ENCODE results near the gene CZIB.
"Not testable (repeated sequence)": the region's sequence is repeated elsewhere in the genome, so short reads cannot be mapped to it uniquely, and the experiment has no call there.

CZIB gene

GRCh38 chr1:53188099-53188498 lies 32.3 kb downstream of the CZIB start:
- DNase-seq (ENCODE audit: low read depth): peak; percentile 75

GRCh38 chr1:53187401-53187800 lies 33.0 kb downstream of the CZIB start:
- DNase-seq (ENCODE audit: low read depth): no peak

DNA sequence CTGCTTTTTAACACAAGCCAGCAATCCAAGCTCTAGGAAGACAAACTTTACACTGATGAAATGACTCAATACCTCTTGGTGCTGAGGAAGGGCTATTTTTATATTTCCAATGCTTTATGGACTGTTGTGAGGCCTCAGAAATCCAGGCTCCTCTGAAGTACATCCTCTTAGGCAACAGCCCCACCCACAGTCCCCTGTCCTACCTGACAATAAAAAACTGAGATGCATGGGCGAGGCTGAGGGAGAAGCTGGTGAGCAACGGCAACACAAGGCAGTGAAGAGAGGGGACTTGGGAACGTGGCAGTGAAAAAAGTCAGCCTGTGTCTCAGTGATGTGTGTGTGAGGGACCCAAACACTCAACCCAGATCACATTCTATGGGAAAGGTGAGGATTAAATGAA lies 33.9 kb downstream of the CZIB start:
- no peak for DNase-seq (ENCODE audit: low read depth)

- not testable (repeated sequence) for DNase-seq (ENCODE audit: low read depth)
These were observed 34.5 kb downstream of the CZIB start for GRCh38 chr1:53185955-53186297.

DNA sequence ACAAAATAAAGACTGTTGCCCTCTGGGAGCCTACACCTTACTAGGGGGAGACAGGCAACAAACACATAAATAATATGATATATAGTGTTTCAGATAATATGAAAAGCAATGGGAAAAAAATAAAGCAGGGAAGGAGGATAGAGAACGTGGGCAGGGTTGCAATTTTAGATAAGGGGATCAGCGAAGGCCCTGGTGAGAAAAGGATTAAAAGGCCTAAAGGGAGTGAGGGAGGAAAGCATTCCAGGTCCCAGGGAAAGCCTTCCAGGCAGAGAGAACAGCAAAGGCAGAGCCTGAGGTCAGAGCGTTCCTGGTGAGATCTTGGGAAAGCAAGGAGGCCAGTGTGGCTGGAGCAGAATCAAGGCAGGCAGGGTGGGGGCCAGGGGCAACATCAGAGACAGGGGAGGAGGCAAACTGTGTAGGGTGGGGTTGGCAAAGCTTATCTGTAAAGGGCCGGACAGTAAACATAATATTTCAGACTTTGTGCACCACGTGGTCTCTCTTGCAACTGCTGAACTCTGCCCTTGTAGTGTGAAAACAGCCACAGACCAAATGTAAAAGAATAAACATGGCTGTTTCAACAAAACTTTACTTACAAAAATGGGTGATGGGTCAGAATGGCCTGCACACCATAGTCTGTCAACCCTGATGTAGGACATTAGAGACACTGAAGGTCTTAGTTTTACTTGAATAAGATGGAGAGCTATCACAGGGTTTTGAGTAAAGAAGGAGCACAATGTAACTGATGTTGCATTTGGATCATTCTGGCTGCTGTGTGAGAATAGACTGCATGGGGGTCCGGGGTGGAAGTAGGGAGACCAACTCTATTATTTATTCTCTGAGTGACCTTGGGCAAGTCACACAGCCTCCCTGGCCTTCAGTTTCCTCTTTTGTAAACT lies 37.1 kb downstream of the CZIB start:
- DNase-seq (ENCODE audit: low read depth): no peak

DNA sequence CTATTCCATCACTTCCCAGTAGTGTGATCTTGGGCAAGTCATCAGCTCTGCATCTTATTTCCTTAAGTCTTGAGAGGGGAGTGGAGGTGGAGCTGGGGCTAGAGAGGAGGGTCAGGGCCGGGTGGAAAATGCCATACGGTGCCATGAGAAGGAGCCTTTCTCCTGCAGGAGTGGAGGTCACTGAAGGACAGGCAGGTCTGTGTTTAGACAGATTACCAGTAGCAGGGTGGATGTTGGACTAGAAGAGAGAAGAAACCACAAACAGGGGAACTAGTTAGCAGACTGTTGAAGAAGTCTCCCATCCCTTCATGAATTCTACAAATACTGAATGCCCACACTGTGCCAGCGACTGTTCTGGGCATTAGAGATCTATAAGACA lies 37.7 kb downstream of the CZIB start:
- DNase-seq (ENCODE audit: low read depth): no peak

- peak; percentile 83 for DNase-seq (ENCODE audit: low read depth)
These were observed 38.3 kb downstream of the CZIB start for GRCh38 chr1:53182111-53182593.

DNA sequence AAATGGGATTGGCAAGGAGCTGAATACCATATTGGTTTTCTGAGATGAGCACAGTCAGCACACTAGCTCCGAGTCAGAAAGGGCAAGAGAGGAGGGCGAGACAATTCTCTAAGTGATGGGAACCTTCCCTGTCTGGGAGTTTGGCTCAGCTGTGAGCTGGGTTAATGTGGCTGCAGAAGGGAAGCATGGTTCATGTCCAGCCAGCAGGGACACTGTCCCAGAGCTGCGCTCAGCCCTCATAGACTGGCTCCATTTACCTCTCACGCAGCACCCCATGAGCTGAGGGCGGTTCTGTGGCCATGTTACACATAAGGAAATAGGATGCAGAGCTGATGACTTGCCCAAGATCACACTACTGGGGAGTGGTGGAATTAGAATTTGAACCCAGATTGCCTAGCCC lies 39.5 kb downstream of the CZIB start:
- DNase-seq (ENCODE audit: low read depth): no peak

- peak; percentile 22 for DNase-seq (ENCODE audit: low read depth)
These were observed 40.2 kb downstream of the CZIB start for GRCh38 chr1:53180226-53180625.

- DNase-seq (ENCODE audit: low read depth): no peak
These were observed 43.8 kb downstream of the CZIB start for GRCh38 chr1:53176452-53177208.

DNA sequence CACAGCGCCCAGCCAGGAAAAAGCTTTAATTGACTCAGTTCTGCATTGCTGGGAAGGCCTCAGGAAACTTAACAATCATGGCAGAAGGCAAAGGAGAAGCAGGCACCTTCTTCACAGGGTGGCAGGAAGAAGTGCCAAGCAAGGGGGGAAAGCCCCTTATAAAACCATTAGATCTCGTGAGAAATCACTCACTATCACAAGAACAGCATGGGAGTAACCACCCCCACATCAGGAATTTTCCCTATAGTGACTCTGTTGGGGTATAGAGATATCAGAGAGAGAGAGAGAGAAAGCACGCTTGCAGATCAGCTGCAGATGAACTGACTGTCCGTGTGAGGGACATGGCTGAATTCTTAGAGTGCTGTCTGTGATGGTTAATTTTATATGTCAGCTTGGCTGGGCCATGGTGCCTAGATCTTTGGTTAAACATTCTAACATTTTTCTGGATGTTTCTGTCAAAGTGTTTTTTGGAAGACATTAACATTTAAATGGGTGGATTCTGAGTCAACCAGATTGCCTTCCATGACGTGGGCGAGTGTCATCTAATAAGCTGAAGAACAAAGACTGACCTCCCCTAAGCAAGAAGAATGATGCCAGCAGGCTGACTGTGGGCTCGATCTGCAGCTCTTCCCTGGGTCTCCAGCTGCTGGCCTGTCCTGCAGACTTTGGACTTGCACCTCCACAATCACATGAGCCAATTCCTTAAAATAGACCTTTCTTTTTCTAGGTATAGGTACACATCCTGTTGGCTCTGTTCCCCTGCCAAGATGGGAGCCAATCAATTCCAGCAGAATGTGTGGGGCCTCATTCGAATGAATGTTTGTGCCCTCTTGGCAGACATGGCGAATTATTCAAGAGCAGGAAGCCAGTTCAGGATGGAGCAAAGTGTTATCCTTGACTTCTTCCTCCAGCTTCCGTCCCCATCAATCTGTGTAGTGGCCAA lies 45.2 kb downstream of the CZIB start:
- DNase-seq (ENCODE audit: low read depth): peak; percentile 27

DNA sequence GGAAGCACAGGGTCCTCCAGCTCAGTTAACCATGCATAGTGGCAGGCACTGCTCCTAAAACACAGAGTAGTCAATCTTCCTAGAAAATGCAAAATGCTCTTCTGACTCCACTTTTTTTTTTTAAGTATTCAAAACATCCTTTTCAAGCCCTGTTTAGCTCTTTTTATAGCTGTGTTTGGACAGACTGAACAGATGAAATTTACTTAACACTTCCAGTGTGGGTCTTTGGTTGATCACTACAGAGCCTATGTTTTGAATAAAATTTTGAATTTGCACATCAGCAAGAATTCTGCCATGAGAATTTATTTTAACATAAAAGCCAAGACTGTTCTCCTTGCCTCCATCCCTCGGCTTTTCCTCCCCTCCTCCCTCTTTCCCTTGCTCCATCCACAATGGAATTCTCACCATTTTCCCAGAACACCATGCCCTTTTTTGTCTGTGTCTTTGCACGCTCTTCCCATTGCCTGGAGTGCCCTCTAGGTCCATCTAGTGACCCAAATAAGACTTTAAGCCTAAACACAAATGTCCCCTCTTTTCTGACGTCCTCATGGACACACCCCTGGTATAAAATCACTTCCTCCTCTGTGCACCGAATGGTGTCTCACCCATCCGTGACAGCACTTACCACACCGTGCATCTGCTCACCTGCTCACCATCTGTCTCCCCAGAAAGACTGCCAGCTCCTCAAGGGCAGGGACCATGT lies 47.9 kb downstream of the CZIB start:
- DNase-seq (ENCODE audit: low read depth): peak; percentile 72

DNA sequence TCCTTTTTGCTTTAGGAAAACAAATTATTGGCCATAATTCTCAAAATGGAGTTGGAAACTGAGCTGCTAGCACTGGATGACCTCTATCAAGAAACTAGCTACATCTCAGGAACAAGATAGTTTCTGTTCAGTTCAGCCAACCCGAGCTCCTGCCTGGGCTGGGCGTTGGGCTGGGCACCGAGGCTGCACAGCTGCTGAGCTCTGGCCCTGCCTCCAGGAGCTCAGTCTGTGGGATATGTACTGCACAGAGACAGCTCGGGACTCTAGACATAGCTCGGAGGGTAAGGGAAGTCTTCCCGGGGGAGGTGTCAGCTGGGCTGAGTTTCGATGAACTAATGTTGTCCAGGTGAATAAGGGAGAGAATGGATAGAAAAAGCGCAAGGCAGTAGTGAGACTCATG lies 53.5 kb downstream of the CZIB start:
- DNase-seq (ENCODE audit: low read depth): no peak

- no peak for DNase-seq (ENCODE audit: low read depth)
These were observed 54.1 kb downstream of the CZIB start for GRCh38 chr1:53166366-53166765.

DNA sequence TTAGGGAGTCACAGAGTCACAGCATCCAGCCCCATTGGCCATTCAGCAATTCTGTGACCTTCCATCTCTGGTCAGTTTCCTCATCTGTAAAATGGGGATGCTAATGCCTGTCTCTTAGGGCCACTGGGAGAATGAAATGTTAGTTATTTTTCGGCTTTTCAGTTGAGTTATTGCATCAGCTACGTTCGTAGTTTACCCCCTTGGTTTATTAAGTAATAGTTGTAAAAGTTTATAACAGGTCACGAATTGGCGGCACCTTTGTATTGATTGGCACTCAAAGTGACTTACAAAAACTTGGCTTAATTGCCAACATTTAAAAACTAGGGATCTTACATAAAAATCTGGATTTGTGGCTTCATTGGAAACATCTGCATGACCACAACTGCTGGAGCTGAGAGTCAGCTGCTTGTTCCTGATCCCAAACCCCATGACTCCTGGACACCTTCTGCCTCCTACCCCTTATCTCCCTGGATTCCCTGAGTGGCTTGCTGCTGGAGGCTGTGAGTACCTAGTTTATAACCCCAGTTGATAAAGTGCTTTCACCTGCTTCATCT lies 54.9 kb downstream of the CZIB start:
- no peak for DNase-seq (ENCODE audit: low read depth)

Data from ELR (cell line).